NCI-H226 (cell line): ENCODE results near the gene CNTLN.
A peak's percentile ranks its signal among the peaks of the same experiment; 100 is the strongest.
"Not testable (repeated sequence)": the region's sequence is repeated elsewhere in the genome, so short reads cannot be mapped to it uniquely, and the experiment has no call there.

Experiments
- DNase-seq: peaks from one replicate; pipeline ENCODE4 v3.0.0-alpha.2; 2015

Gene CNTLN

GRCh38 chr9:17177496-17177895, 42.7 kb downstream of the CNTLN start:
- not testable (repeated sequence) for DNase-seq

GRCh38 chr9:17185481-17186029, 50.7 kb downstream of the CNTLN start:
- no peak for DNase-seq

DNA sequence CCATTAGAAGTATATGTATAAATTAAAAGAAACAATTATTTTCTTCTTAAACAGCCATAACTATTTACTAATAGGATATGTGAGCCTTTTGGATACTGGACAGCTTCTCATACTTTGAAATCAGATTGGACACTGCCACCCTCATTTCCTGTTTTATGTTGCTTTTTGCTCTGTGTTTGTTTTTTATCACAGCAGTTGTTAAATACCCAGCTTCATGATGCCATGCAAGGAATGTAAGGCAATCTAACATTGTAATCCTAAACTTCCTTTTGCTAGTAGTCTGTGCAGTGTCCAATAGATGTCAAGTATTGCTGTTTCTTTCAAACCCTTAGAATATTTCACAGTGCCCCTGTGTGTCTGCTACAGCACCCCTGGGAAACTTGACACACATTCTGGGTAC, 56.2 kb downstream of the CNTLN start:
- peak; percentile 11 for DNase-seq

GRCh38 chr9:17204611-17205152, 69.8 kb downstream of the CNTLN start:
- no peak for DNase-seq

DNA sequence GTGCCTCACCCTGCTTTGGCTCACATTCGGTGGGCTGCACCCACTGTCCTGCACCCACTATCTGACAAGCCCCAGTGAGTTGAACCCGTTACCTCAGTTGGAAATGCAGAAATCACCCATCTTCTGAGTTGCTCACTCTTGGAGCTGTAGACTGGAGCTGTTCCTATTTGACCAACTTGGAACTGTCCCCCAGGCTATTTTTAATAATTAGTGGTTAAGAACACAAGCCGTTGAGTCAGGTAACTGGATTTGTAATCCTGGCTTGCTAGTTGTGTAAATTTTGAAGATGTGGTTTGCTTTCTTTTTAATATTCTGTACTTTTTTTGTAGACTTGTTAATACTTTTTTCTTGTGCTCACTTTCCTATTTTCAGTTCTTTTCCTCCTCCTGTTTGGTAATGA, 81.2 kb downstream of the CNTLN start:
- DNase-seq, result no peak

DNA sequence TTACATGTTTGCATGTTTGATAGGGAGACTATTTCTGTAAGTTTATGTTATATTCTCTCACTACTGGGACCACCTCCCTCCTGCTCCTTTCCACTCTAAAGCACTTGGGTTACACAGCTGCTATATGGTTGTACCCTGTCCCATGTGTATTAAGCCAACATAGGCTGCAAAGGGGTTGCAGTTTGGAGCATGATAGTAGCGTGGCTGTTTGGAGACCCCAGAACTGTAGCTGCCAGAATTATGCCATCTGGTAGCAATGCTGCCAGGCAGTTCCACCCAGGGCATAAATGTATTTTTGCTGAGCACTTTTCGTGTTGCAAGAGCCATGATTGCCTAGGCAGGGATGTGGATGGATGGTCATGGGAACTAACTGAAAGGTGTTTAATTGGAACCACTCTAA, 81.8 kb downstream of the CNTLN start:
- DNase-seq, result no peak

DNA sequence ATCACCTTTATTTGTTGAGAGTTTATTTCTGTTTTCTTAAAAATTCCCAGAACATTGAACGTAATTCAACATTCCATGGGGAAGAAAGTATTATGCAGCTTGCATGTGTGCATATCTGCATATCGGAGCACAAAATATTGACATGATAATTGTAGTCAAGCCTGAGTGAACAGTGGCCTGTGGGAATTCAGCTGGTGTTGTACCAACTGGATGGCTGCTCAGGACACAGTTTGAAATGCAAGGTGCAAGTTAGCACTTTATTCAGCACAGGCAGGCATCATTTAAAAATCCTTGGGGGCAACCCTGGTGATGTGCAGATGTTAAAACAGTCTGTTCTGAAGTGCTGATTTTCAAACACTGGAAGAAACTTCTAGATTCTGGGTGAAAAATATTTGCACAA, 82.4 kb downstream of the CNTLN start:
- no peak for DNase-seq

DNA sequence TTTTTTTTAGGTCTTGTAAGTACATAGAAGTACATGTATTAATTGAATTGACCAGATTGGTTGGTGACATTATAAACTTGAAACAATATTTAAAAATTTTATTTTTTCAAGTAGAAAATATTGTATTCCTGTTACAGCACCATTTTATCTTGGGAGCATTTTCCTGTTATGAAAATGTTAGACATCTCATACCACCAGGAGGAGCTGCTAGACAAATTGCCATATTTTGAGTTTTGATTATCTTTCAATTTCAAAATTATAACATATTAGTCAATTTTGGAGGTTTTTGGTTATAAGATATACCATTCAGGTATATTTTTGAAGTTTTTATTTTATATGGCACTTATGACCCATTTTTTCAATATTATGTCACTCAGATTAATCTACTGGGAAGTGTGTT, 84.4 kb downstream of the CNTLN start:
- no peak for DNase-seq

DNA sequence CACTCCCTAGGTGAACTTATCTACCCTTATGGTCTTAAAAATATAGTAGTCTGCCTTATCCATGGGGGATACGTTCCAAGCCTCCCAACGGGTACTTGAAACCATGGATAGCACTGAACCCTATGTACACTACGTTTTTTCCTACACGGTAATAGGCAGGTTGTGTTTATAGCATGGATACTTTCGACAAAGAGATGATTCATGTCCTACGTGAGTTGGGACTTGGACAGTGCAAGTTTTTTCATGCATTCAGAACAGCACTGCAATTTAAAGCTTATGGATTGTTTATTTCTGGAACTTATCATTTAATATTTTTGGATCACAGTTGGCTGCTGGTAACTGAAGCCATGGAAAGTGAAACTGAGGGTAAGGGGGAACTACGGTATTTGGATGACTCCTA, 88.1 kb downstream of the CNTLN start:
- DNase-seq, result no peak

DNA sequence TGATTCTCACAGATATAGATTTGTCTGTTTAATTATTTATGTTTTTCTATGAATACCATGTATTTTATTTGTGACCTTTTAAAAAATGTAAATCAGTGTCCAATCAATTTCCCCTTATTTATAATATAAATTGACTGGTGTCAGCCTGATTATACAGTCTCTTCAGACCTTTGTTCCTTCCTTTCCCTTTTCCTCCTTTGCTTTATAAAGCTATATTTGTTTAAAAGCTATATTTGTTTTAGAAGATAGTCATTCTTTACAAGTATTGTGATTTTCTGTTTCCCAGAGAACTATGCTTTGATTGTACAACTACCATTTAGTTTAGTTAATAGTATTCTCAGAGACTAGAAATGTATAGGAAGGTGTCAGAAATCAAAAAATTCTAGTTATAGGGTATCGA, 90.6 kb downstream of the CNTLN start:
- DNase-seq, result no peak

- DNase-seq, result no peak
Observed at GRCh38 chr9:17229945-17230560, 95.2 kb downstream of the CNTLN start.

GRCh38 chr9:17230646-17231045, 95.8 kb downstream of the CNTLN start:
- DNase-seq, result no peak

DNA sequence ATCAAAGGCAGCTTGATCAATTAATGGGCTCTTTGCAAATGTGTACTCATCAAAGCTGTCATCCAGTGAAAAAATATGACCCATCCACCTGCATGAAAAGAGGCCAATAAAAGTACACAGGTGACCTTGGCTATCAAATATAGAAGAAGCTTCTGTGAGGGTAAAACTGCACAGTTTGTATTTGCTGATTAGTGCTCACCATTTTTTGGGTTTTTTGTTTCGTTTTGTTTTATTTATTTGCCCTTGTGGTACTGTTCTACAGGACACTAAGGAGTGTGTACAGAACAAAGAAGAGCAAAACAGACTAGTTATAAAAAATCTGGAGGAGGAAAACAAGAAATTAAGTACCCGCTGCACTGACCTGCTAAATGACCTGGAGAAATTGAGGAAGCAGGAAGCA, 101.3 kb downstream of the CNTLN start:
- DNase-seq, result no peak

- no peak for DNase-seq
Observed at GRCh38 chr9:17246770-17247169, 111.9 kb downstream of the CNTLN start.

GRCh38 chr9:17251100-17251499, 116.3 kb downstream of the CNTLN start:
- DNase-seq, result no peak

GRCh38 chr9:17268531-17269188, 133.8 kb downstream of the CNTLN start:
- not testable (repeated sequence) for DNase-seq

DNA sequence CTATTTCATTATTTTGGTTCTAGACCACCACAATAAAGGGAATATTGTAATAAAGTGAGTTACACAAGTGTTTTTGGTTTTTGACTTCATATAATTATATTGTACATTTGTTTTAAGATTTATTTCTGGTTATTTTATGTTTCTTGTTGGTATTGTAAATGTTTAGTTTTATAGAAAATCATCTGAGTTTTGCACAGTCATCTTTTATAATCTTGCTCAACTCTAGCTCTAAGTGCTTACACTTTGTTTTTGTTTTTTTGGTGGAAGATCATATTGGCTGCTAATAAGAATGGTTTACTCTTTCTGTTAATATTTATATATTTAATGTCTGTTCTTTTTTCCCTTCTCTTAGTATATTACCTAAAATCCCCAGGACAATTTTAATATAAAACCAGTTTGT, 135.0 kb downstream of the CNTLN start:
- DNase-seq, result no peak

- DNase-seq, result no peak
Observed at GRCh38 chr9:17272536-17272935, 137.7 kb downstream of the CNTLN start.

DNA sequence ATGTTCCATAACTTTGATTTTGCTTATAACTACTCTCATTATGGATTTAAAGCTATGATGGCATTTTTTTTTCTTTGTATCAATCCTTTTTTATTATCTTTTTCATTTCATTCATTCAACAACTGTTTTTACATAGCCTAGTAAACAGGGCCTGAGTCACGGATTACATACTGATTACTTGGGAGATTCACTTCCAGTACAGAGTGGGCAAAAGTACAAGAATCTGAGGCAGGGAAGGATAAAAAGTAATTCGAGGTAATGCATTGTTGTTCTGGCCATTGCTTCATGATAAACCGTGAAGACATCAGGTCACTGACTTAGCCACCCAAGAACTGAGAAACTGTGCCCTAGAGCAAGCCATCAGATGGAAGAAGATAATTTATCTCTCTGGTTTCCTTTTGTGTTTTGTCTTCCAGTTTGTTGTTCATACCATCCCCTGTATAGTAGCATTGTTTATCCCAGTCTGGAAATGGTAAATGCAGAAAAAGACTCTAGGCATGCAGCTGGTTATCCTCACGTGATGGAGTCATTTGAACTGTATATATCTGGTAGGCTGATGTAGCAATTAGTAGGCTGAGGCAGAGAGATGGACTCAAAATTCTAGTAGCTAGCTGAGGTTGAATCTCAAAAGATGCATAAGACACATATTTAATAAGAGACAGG, 145.6 kb downstream of the CNTLN start:
- no peak for DNase-seq

GRCh38 chr9:17290673-17291072, 155.8 kb downstream of the CNTLN start:
- DNase-seq, result not testable (repeated sequence)

GRCh38 chr9:17291766-17292165, 156.9 kb downstream of the CNTLN start:
- peak; percentile 12 for DNase-seq

GRCh38 chr9:17293685-17294084, 158.8 kb downstream of the CNTLN start:
- no peak for DNase-seq

- DNase-seq, result no peak
Observed at GRCh38 chr9:17294822-17295624, 160.2 kb downstream of the CNTLN start.
